A549 (cell line): Measurements from ENCODE around the gene TMEM86B. TPM values are rescaled to one million over a fixed set of nuclear protein-coding genes. Genes with fewer than 3 reads are reported as not detected.
A peak's percentile ranks its signal among the peaks of the same experiment; 100 is the strongest.

Source experiments
- ATAC-seq, 2 experiments: fragments of 200-7000 bp in 1 of 2; fragments of >200 bp in 1 of 2; cut with Nextera tagmentation in 1 of 2; cut with Tn5 transposase in 1 of 2; 3 replicates each; pipeline versions ENCODE4 v1.8.0 to v1.9.1; 2018 to 2020; ENCODE audit warnings: mild to moderate bottlenecking in 1 of 2, moderate library complexity in 1 of 2
- CTCF ChIA-PET: fragments of 300-600 bp; sonication (Branson Sonifier 250); formaldehyde crosslinking; extraction: SDS; loops from one replicate; lab custom pipeline; 2021; ENCODE audit warnings: antibody characterized with exemption, inconsistent platforms; lab: Yijun Ruan, JAX
- POLR2A ChIA-PET: fragments of 350-600 bp; formaldehyde crosslinking; extraction: SDS; loops from one replicate; lab custom pipeline; 2021; ENCODE audit warnings: antibody characterized with exemption, inconsistent platforms; lab: Yijun Ruan, JAX
- DNase-seq, 2 experiments: peaks; one replicate each; pipeline versions ENCODE4 v3.0.0 to v3.0.0-alpha.2; 2011 to 2016; ENCODE audit warnings: low read depth in 1 of 2, low spot score in 1 of 2
- FAIRE-seq: peaks from 2 replicates; lab custom pipeline; 2011; peaks lifted over from hg19 to GRCh38; lab: Jason Lieb, UNC
- H3K27ac ChIP-seq, 2 experiments: fragments of >200 bp; sonication (Bioruptor Twin); formaldehyde crosslinking; 3 replicates each; pipeline ENCODE4 v1.5.1; 2016 to 2017
- H3K4me1 ChIP-seq: fragments of >200 bp; sonication (Bioruptor Twin); formaldehyde crosslinking; 3 replicates; pipeline ENCODE4 v1.6.1; 2016
- H3K4me2 ChIP-seq: fragments of >200 bp; sonication (Bioruptor Twin); formaldehyde crosslinking; 3 replicates; pipeline ENCODE4 v1.6.1; 2016
- H3K4me3 ChIP-seq: fragments of >200 bp; sonication (Bioruptor Twin); formaldehyde crosslinking; 3 replicates; pipeline ENCODE4 v1.5.1; 2016
- H3K9me3 ChIP-seq: fragments of >200 bp; sonication (Bioruptor Twin); formaldehyde crosslinking; 3 replicates; pipeline ENCODE4 v1.6.1; 2016
- BHLHE40 ChIP-seq: IDR thresholded peaks from 2 replicates; pipeline ENCODE4 v1.6.1; 2012; ENCODE audit warnings: low read depth, low read length, inconsistent platforms
- EHF ChIP-seq: fragments of 250-450 bp; sonication (Bioruptor Pico); IDR thresholded peaks from 2 replicates; pipeline ENCODE4 v1.5.0; 2020; ENCODE audit warnings: mild to moderate bottlenecking
- EP300 ChIP-seq, 2 experiments: fragments of >200 bp; sonication (Bioruptor Twin); formaldehyde crosslinking; IDR thresholded peaks; 2 replicates in 1 of 2; 3 replicates in 1 of 2; pipeline ENCODE4 v1.6.1; 2016 to 2017
- ESRRA ChIP-seq: fragments of 150-350 bp; IDR thresholded peaks from 2 replicates; pipeline ENCODE4 v1.6.1; 2014; ENCODE audit warnings: mild to moderate bottlenecking, low read length, borderline replicate concordance
- FOSB ChIP-seq: fragments of 250-450 bp; sonication (Bioruptor Pico); IDR thresholded peaks from 2 replicates; pipeline ENCODE4 v1.5.0; 2020; ENCODE audit warnings: mild to moderate bottlenecking, moderate library complexity
- FOSL2 ChIP-seq, 2 experiments: fragments of 450-650 bp in 1 of 2; fragments of >200 bp in 1 of 2; sonication (Bioruptor Twin) in 1 of 2; formaldehyde crosslinking; IDR thresholded peaks; 2 replicates each; pipeline versions ENCODE4 v1.5.0 to v1.6.1; 2016 to 2020; ENCODE audit warnings: mild to moderate bottlenecking in 1 of 2, moderate library complexity in 1 of 2
- GATA3 ChIP-seq: IDR thresholded peaks from 2 replicates; pipeline ENCODE4 v1.6.1; 2012; ENCODE audit warnings: borderline replicate concordance
- HDAC2 ChIP-seq: fragments of 200-600 bp; sonication (generic); IDR thresholded peaks from 2 replicates; pipeline ENCODE4 v1.6.1; 2016
- HEYL ChIP-seq: fragments of 250-450 bp; sonication (Bioruptor Pico); IDR thresholded peaks from 2 replicates; pipeline ENCODE4 v1.8.0; 2021; ENCODE audit warnings: mild to moderate bottlenecking, moderate library complexity
- JUNB ChIP-seq: fragments of >200 bp; sonication (Bioruptor Twin); formaldehyde crosslinking; IDR thresholded peaks from 2 replicates; pipeline ENCODE4 v1.6.1; 2016
- KDM1A ChIP-seq: fragments of 200-600 bp; sonication (generic); IDR thresholded peaks from 2 replicates; pipeline ENCODE4 v1.6.1; 2016; ENCODE audit warnings: low read depth, mild to moderate bottlenecking
- MYC ChIP-seq: IDR thresholded peaks from 2 replicates; pipeline ENCODE4 v1.6.1; 2012; ENCODE audit warnings: mild to moderate bottlenecking, inconsistent platforms, low read length, improper control_type of control experiment, borderline replicate concordance
- NFE2L2 ChIP-seq: fragments of 150-350 bp; conservative IDR thresholded peaks from 2 replicates; pipeline ENCODE4 v1.6.1; 2014; ENCODE audit warnings: low read length
- NR3C1 ChIP-seq: fragments of >200 bp; sonication (Bioruptor Twin); formaldehyde crosslinking; IDR thresholded peaks from 3 replicates; pipeline ENCODE4 v1.6.1; 2017
- POLR2A ChIP-seq: IDR thresholded peaks from 2 replicates; pipeline ENCODE4 v1.6.1; 2012; ENCODE audit warnings: mild to moderate bottlenecking, low read length
- RFX5 ChIP-seq: fragments of 450-650 bp; IDR thresholded peaks from 2 replicates; pipeline ENCODE4 v1.7.1; 2014; ENCODE audit warnings: antibody characterized with exemption, mild to moderate bottlenecking, moderate library complexity
- WGBS: methylation state at CpG from one replicate; pipeline ENCODE4 v1.1.6; 2017; ENCODE audit errors: missing lambda C conversion rate; 5-methylcytosine and 5-hydroxymethylcytosine counted together
- polyA plus RNA-seq, 4 experiments: library from polyadenylated mRNA; depleted of rRNA in 3 of 4; stranded (reverse); fragments of >200 nt; fragmentation: RNase III in 1 of 4; extraction: RNeasy Plus Mini Kit Qiagen cat#74134 plus additional on column Dnase treatment in 1 of 4; gene quantifications; 2 replicates in 3 of 4; 3 replicates in 1 of 4; pipeline ENCODE4 v1.2.3, GENCODE V29; 2011 to 2017
- TF ChIP-seq, protein P1 (sequence below): fragments of 250-450 bp; sonication (Bioruptor Pico); IDR thresholded peaks from 2 replicates; pipeline ENCODE4 v1.5.0; 2021; ENCODE audit warnings: mild to moderate bottlenecking, moderate library complexity, borderline replicate concordance
- TF ChIP-seq, protein P2 (sequence below): IDR thresholded peaks from 2 replicates; pipeline ENCODE4 v1.6.1; 2012; ENCODE audit warnings: low read depth, borderline replicate concordance
- TF ChIP-seq, protein P3 (sequence below): fragments of 150-350 bp; IDR thresholded peaks from 2 replicates; pipeline ENCODE4 v1.6.1; 2014; ENCODE audit warnings: low read depth, mild to moderate bottlenecking, low read length
- TF ChIP-seq, protein P4 (sequence below): IDR thresholded peaks from 2 replicates; pipeline ENCODE4 v1.6.1; 2012
- TF ChIP-seq, protein P5 (sequence below): fragments of 250-450 bp; sonication (Bioruptor Pico); IDR thresholded peaks from 2 replicates; pipeline ENCODE4 v1.5.0; 2020; ENCODE audit warnings: low read depth, mild to moderate bottlenecking, moderate library complexity

The TMEM86B gene
- polyA plus RNA-seq, 2 of the 4 experiments (the other 2 are of a cell fraction), result 1.6 to 3.4 TPM

DNA sequence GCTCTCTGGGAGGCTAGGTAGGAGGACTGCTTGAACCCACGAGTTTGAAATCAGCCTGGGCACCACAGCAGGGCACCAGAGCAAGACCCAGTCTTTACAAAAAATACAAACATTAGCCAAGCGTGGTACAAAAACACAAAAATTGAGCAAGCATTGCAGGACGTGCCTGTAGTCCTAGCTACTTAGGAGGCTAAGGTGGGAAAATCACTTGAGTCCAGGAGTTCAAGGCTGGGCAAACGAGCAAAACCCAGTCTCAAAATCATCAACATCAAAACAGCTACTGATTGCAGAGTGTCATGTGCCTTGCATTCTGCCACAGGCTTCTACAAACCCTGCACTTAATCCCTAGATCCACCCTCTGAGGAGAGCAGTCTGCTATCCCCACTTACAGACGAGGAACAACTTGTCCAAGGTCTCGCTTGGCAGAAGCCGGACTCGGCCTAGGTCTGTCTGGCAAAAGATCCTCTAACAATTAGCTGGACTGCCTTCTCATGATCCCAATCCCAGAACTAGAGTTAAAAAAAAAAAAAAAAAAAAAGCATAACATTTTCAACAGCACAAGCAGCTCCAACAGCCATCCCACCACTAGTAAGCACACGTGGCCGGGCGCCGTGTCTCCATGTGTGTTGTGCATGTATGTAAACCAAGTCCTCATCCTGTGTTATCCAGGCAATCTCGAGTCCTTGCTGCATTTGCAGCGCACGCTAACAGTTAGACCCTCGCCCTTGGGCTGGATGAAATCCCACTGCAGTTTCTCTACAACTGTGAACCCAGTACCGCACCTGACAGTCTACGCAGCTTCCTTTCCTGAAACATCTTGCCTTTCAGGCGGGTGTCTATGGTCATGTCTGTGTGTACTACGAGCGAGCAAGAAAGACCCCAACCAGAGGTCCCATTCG is 28.2 kb upstream of the TMEM86B start:
- CTCF ChIA-PET, result interaction anchor here (0.9 to 4.1 kb wide), 15 partner anchors 9 to 247 kb away, joined by 3 to 17 read pairs (median 5); partner anchors contain the start of gene DNAAF3
- no peak for FAIRE-seq
- H3K4me3 ChIP-seq, result peak overlapping the region; percentile 81
- TF ChIP-seq KDM1A (no peak), BHLHE40 (no peak), MYC (no peak), NR3C1 (no peak), RFX5 (no peak), JUNB (no peak), POLR2A (no peak), HEYL (CRISPR knock-in tag) (no peak), EHF (CRISPR knock-in tag) (no peak), HDAC2 (no peak), FOSB (CRISPR knock-in tag) (no peak)
- TF ChIP-seq, protein P1, sequence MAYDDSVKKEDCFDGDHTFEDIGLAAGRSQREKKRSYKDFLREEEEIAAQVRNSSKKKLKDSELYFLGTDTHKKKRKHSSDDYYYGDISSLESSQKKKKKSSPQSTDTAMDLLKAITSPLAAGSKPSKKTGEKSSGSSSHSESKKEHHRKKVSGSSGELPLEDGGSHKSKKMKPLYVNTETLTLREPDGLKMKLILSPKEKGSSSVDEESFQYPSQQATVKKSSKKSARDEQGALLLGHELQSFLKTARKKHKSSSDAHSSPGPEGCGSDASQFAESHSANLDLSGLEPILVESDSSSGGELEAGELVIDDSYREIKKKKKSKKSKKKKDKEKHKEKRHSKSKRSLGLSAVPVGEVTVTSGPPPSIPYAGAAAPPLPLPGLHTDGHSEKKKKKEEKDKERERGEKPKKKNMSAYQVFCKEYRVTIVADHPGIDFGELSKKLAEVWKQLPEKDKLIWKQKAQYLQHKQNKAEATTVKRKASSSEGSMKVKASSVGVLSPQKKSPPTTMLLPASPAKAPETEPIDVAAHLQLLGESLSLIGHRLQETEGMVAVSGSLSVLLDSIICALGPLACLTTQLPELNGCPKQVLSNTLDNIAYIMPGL, result no peak
- TF ChIP-seq, protein P2, sequence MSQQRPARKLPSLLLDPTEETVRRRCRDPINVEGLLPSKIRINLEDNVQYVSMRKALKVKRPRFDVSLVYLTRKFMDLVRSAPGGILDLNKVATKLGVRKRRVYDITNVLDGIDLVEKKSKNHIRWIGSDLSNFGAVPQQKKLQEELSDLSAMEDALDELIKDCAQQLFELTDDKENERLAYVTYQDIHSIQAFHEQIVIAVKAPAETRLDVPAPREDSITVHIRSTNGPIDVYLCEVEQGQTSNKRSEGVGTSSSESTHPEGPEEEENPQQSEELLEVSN, result no peak
- TF ChIP-seq, protein P3, sequence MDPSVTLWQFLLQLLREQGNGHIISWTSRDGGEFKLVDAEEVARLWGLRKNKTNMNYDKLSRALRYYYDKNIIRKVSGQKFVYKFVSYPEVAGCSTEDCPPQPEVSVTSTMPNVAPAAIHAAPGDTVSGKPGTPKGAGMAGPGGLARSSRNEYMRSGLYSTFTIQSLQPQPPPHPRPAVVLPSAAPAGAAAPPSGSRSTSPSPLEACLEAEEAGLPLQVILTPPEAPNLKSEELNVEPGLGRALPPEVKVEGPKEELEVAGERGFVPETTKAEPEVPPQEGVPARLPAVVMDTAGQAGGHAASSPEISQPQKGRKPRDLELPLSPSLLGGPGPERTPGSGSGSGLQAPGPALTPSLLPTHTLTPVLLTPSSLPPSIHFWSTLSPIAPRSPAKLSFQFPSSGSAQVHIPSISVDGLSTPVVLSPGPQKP, result no peak
- TF ChIP-seq, all 56 proteins: peak for 0
- ATAC-seq (no peak), DNase-seq (no peak)
- no peaks in the 10 kb centered on the region for H3K9me3 ChIP-seq
- POLR2A ChIA-PET, result interaction anchor here (0.6 to 1.6 kb wide), 6 partner anchors 11 to 120 kb away, joined by 3 to 5 read pairs (median 4); partner anchors contain the start of gene HSPBP1
- H3K4me1 ChIP-seq, result peaks cover 37% of the 10 kb centered on the region
- peak overlapping the region; percentile 88 for H3K4me2 ChIP-seq
- 76% methylated on average over 22 of the region's 22 CpGs for WGBS
- peak overlapping the region in 1 of 2 experiments; percentile 95; a peak in 4 of 6 replicates for H3K27ac ChIP-seq

DNA sequence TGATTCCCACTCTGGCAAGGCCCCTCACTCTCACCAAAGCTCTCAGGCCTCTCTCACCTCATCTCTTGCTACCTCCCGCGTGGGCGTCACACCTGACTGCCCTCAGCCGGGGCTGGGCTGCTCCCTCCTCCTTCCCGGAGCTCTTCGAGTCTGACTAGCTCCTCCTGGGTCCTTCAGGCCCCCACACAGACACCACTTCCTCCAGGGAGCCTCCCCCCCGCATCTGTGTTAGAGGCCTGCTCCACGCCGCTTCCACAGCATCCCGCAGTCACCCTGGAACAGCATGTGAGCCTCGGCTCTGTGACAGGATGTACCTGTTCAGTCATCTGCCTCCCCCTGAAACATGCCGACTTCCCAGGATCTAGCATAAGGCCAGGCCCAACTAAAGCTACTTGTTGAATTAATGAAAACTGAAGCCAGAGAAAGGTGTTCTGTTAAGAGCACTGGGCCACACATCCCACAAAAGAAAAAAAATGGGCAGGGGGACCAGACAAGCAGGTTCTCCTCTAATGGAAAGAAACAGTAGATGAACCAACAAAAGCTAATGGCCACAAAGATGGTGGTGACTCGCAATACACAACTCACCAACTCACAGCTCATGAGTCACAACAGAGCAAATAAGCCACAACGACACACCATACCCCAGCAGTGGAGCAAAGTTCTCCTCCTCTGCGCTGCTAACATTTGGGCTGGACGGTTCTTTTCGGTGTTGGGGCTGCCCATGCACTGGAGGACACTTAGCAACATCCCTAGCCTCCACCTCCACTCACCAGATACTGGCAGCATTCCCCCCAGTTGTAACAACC is 27.3 kb upstream of the TMEM86B start:
- H3K4me2 ChIP-seq, result peak overlapping the region; percentile 88
- DNase-seq, result peak; percentile 58 to 85
- ChIA-PET CTCF (interaction anchor here (0.9 to 4.1 kb wide), 23 partner anchors 9 to 350 kb away, joined by 3 to 17 read pairs (median 5); partner anchors contain the start of genes DNAAF3 and ZNF865), POLR2A (interaction anchor here (1.1 to 1.5 kb wide), 2 partner anchors 10 to 24 kb away, joined by 3 to 5 read pairs; partner anchors contain the start of gene HSPBP1)
- TF ChIP-seq NFE2L2, result no peak
- no peak for TF ChIP-seq EP300 (IDR thresholded peaks at IDR 0.05)
- TF ChIP-seq, protein P4, sequence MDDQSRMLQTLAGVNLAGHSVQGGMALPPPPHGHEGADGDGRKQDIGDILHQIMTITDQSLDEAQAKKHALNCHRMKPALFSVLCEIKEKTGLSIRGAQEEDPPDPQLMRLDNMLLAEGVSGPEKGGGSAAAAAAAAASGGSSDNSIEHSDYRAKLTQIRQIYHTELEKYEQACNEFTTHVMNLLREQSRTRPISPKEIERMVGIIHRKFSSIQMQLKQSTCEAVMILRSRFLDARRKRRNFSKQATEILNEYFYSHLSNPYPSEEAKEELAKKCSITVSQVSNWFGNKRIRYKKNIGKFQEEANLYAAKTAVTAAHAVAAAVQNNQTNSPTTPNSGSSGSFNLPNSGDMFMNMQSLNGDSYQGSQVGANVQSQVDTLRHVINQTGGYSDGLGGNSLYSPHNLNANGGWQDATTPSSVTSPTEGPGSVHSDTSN, result no peak
- TF ChIP-seq HEYL (CRISPR knock-in tag), result no peak
- TF ChIP-seq, protein P5, sequence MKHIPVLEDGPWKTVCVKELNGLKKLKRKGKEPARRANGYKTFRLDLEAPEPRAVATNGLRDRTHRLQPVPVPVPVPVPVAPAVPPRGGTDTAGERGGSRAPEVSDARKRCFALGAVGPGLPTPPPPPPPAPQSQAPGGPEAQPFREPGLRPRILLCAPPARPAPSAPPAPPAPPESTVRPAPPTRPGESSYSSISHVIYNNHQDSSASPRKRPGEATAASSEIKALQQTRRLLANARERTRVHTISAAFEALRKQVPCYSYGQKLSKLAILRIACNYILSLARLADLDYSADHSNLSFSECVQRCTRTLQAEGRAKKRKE, result no peak
- no peak for TF ChIP-seq FOSL2 (IDR thresholded peaks at IDR 0.05)
- TF ChIP-seq FOSL2 (CRISPR knock-in tag; IDR thresholded peaks at IDR 0.05), result peak; percentile 83
- TF ChIP-seq ESRRA, result no peak
- no peak for TF ChIP-seq RFX5
- TF ChIP-seq GATA3, result no peak
- WGBS, result 59% methylated on average over 17 of the region's 17 CpGs
- H3K4me1 ChIP-seq, result peaks cover 40% of the 10 kb centered on the region
- H3K9me3 ChIP-seq, result no peaks in the 10 kb centered on the region
- FAIRE-seq, result no peak
- H3K27ac ChIP-seq, result peak overlapping the region; percentile 28 to 95; a peak in 4 of 6 replicates
- peak in 1 of 2 experiments; percentile 13; a peak in 1 of 6 replicates for ATAC-seq
- H3K4me3 ChIP-seq, result peak overlapping the region; percentile 81
